Measurements from ENCODE around the gene MYH1. TPM values are rescaled to one million over a fixed set of nuclear protein-coding genes. Genes with fewer than 3 reads are reported as not detected.

MYH1 gene
- total RNA-seq, 4 donors from 2014 or later, result not detected

- H3K4me3 ChIP-seq, result no peak overlapping the region
- H3K27ac ChIP-seq, result no peak overlapping the region
- H3K9me3 ChIP-seq, result no peaks in the 10 kb centered on the region
- no peak for DNase-seq (ENCODE audit: low spot score in 2 of 2)
- H3K36me3 ChIP-seq, result no peaks in the 10 kb centered on the region
- 84% methylated on average over 4 of the region's 4 CpGs for WGBS
- peaks cover 3% of the 10 kb centered on the region for H3K27me3 ChIP-seq
- H3K4me1 ChIP-seq, result no peaks in the 10 kb centered on the region
- TF ChIP-seq CTCF (IDR thresholded peaks at IDR 0.05) (no peak), POLR2A (IDR thresholded peaks at IDR 0.05) (no peak), EP300 (IDR thresholded peaks at IDR 0.05) (no peak), POLR2AphosphoS5 (IDR thresholded peaks at IDR 0.05) (no peak)
Observed at GRCh38 chr17:10460062-10460461, 58.3 kb downstream of the MYH1 start.

GRCh38 chr17:10458701-10459100, 59.6 kb downstream of the MYH1 start:
- no peak for TF ChIP-seq POLR2A (IDR thresholded peaks at IDR 0.05)
- TF ChIP-seq EP300 (IDR thresholded peaks at IDR 0.05), result no peak
- TF ChIP-seq CTCF (IDR thresholded peaks at IDR 0.05), result no peak
- TF ChIP-seq POLR2AphosphoS5 (IDR thresholded peaks at IDR 0.05), result no peak
- DNase-seq (ENCODE audit: low spot score in 2 of 2), result no peak
- Histone ChIP-seq H3K4me3 (no peak overlapping the region), H3K4me1 (no peaks in the 10 kb centered on the region), H3K36me3 (no peaks in the 10 kb centered on the region), H3K9me3 (no peaks in the 10 kb centered on the region), H3K27ac (no peak overlapping the region), H3K27me3 (peaks cover 3% of the 10 kb centered on the region)
- WGBS, result 55% methylated on average over 3 of the region's 3 CpGs

- Histone ChIP-seq H3K9me3 (no peaks in the 10 kb centered on the region), H3K4me1 (no peaks in the 10 kb centered on the region), H3K27ac (no peak overlapping the region), H3K4me3 (no peak overlapping the region), H3K36me3 (no peaks in the 10 kb centered on the region), H3K27me3 (peaks cover 3% of the 10 kb centered on the region)
- 22% methylated on average over 1 of the region's 1 CpG for WGBS
- TF ChIP-seq CTCF (IDR thresholded peaks at IDR 0.05) (no peak), POLR2A (IDR thresholded peaks at IDR 0.05) (no peak), POLR2AphosphoS5 (IDR thresholded peaks at IDR 0.05) (no peak), EP300 (IDR thresholded peaks at IDR 0.05) (no peak)
- DNase-seq (ENCODE audit: low spot score in 2 of 2), result no peak
Observed at GRCh38 chr17:10457952-10458351, 60.4 kb downstream of the MYH1 start.

GRCh38 chr17:10447026-10447931, 71.1 kb downstream of the MYH1 start:
- H3K36me3 ChIP-seq, result no peaks in the 10 kb centered on the region
- 64% methylated on average over 7 of the region's 7 CpGs for WGBS
- TF ChIP-seq POLR2A (IDR thresholded peaks at IDR 0.05) (no peak), CTCF (IDR thresholded peaks at IDR 0.05) (no peak), EP300 (IDR thresholded peaks at IDR 0.05) (no peak)
- no peak overlapping the region for H3K27ac ChIP-seq
- DNase-seq (ENCODE audit: low spot score in 2 of 2), result no peak
- no peaks in the 10 kb centered on the region for H3K27me3 ChIP-seq
- H3K9me3 ChIP-seq, result no peaks in the 10 kb centered on the region
- H3K4me3 ChIP-seq, result no peak overlapping the region
- H3K4me1 ChIP-seq, result no peaks in the 10 kb centered on the region

Other genes starting within 250 kb of the MYH1 start
- not detected for gene MYH13, start 145.5 kb downstream of the MYH1 start, total RNA-seq
- gene MYH8, start 96.6 kb downstream of the MYH1 start, total RNA-seq, result not detected
- not detected for gene MYH4, start 49.0 kb downstream of the MYH1 start, total RNA-seq
- gene MYH2, start 31.1 kb upstream of the MYH1 start, total RNA-seq, result not detected
- 1 to 10 TPM in 2 of 4 donors, under 1 TPM in 2; 0.89 to 6.5 (median 1.1) TPM for gene MYH3, start 138.8 kb upstream of the MYH1 start, total RNA-seq
- 10 to 100 TPM; 11.9 to 34.2 (median 14.1) TPM for gene SCO1, start 179.0 kb upstream of the MYH1 start, total RNA-seq
- gene ADPRM, start 179.1 kb upstream of the MYH1 start, total RNA-seq, result 10 to 100 TPM in 3 of 4 donors, 1 to 10 TPM in 1; 8.8 to 22.4 (median 10.6) TPM
- gene TMEM220, start 211.5 kb upstream of the MYH1 start, total RNA-seq, result 10 to 100 TPM in 2 of 4 donors, 1 to 10 TPM in 2; 4.5 to 12.1 (median 9.4) TPM